ENCODE measurements around the gene GMDS. TPM values are rescaled to one million over a fixed set of nuclear protein-coding genes. Genes with fewer than 3 reads are reported as not detected.

Gene GMDS
- total RNA-seq, 1 experiment from 2014 or later: 31.1 TPM

GRCh38 chr6:2209226-2209809, 36.1 kb downstream of the GMDS start:
- Mint-ChIP-seq H3K27ac (ENCODE audit: unreplicated experiment) (no peak overlapping the region), H3K4me3 (ENCODE audit: unreplicated experiment) (no peak overlapping the region), H3K9me3 (ENCODE audit: unreplicated experiment) (no peaks in the 10 kb centered on the region), H3K36me3 (ENCODE audit: insufficient read depth, unreplicated experiment) (no peaks in the 10 kb centered on the region), H3K4me1 (ENCODE audit: low read depth, unreplicated experiment) (no peaks in the 10 kb centered on the region), H3K27me3 (ENCODE audit: insufficient read depth, unreplicated experiment) (no peaks in the 10 kb centered on the region)
- ChIA-PET CTCF (interaction anchor here (0.5 to 3.1 kb wide), 15 partner anchors 10 to 607 kb away, joined by 3 to 60 read pairs (median 4); no protein-coding TSS in a partner anchor), POLR2A (no interaction called here)
- no TSS peak for BruUV-seq (replicated peaks)
- TF ChIP-seq, protein P1, sequence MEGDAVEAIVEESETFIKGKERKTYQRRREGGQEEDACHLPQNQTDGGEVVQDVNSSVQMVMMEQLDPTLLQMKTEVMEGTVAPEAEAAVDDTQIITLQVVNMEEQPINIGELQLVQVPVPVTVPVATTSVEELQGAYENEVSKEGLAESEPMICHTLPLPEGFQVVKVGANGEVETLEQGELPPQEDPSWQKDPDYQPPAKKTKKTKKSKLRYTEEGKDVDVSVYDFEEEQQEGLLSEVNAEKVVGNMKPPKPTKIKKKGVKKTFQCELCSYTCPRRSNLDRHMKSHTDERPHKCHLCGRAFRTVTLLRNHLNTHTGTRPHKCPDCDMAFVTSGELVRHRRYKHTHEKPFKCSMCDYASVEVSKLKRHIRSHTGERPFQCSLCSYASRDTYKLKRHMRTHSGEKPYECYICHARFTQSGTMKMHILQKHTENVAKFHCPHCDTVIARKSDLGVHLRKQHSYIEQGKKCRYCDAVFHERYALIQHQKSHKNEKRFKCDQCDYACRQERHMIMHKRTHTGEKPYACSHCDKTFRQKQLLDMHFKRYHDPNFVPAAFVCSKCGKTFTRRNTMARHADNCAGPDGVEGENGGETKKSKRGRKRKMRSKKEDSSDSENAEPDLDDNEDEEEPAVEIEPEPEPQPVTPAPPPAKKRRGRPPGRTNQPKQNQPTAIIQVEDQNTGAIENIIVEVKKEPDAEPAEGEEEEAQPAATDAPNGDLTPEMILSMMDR (IDR thresholded peaks at IDR 0.05; ENCODE audit: insufficient read depth in 1 of 2, low read depth in 1 of 2, low read length in 1 of 2, severe bottlenecking in 1 of 2, unreplicated experiment in 1 of 2): peak; percentile 63 to 84
- H3K4me1 ChIP-seq: no peaks in the 10 kb centered on the region
- H3K4me3 ChIP-seq (ENCODE audit: low read depth, low read length): no peak overlapping the region
- DNase-seq: peak; percentile 73 to 82
- H3K9me3 ChIP-seq: no peaks in the 10 kb centered on the region
- H3K36me3 ChIP-seq (ENCODE audit: control insufficient read depth, insufficient read depth, low read length): no peaks in the 10 kb centered on the region
- intact Hi-C loops (cut with micrococcal nuclease; ENCODE audit: unreplicated experiment): loop anchor here (1.0 to 5.0 kb wide), 4 partner anchors 37 to 423 kb away; no protein-coding TSS in a partner anchor
- no peaks in the 10 kb centered on the region for H3K27me3 ChIP-seq (replicated peaks; ENCODE audit: control insufficient read depth, insufficient read depth, low read length)

DNA sequence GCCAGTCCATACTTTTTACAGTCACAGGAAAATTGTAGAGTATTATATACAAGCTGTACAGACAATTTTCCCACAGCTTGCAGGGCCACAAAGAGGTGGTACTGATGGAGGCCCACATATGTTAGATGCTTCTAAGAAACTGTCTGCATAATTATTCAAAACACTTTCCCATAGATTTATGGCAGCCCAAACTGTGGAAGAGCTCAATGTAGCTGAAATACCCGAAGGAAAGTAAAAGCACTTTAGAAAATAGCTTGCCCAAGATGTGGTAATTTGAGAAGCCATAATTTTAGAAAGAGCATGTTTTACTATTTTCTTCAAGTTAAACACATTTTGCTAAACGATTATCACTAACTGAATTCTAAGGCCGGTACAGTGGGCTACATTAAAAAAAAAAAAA, 36.9 kb downstream of the GMDS start:
- DNase-seq: no peak
- Histone ChIP-seq H3K9me3 (no peaks in the 10 kb centered on the region), H3K4me1 (no peaks in the 10 kb centered on the region), H3K27me3 (replicated peaks; ENCODE audit: control insufficient read depth, insufficient read depth, low read length) (no peaks in the 10 kb centered on the region), H3K4me3 (ENCODE audit: low read depth, low read length) (no peak overlapping the region), H3K36me3 (ENCODE audit: control insufficient read depth, insufficient read depth, low read length) (no peaks in the 10 kb centered on the region)
- Mint-ChIP-seq H3K27me3 (ENCODE audit: insufficient read depth, unreplicated experiment) (no peaks in the 10 kb centered on the region), H3K9me3 (ENCODE audit: unreplicated experiment) (no peaks in the 10 kb centered on the region), H3K4me1 (ENCODE audit: low read depth, unreplicated experiment) (no peaks in the 10 kb centered on the region), H3K4me3 (ENCODE audit: unreplicated experiment) (no peak overlapping the region), H3K27ac (ENCODE audit: unreplicated experiment) (no peak overlapping the region), H3K36me3 (ENCODE audit: insufficient read depth, unreplicated experiment) (no peaks in the 10 kb centered on the region)
- intact Hi-C loops (cut with micrococcal nuclease; ENCODE audit: unreplicated experiment): loop anchor here (2.0 to 5.0 kb wide), 2 partner anchors 38 to 424 kb away; no protein-coding TSS in a partner anchor
- TF ChIP-seq, protein P1 (IDR thresholded peaks at IDR 0.05; ENCODE audit: insufficient read depth in 1 of 2, low read depth in 1 of 2, low read length in 1 of 2, severe bottlenecking in 1 of 2, unreplicated experiment in 1 of 2): no peak
- CTCF ChIA-PET: interaction anchor here (0.7 to 3.1 kb wide), 4 partner anchors 17 to 520 kb away, joined by 4 to 60 read pairs (median 18); no protein-coding TSS in a partner anchor
- no TSS peak for BruUV-seq (replicated peaks)
- POLR2A ChIA-PET: interaction anchor here (1.0 kb wide), 1 partner anchor 40 kb away, joined by 3 read pairs; no protein-coding TSS in a partner anchor

GRCh38 chr6:2205396-2205795, 40.0 kb downstream of the GMDS start:
- intact Hi-C loops (cut with micrococcal nuclease; ENCODE audit: unreplicated experiment): loop anchor here (5.0 kb wide), 1 partner anchor 427 kb away; no protein-coding TSS in a partner anchor
- TF ChIP-seq, protein P1 (IDR thresholded peaks at IDR 0.05; ENCODE audit: insufficient read depth in 1 of 2, low read depth in 1 of 2, low read length in 1 of 2, severe bottlenecking in 1 of 2, unreplicated experiment in 1 of 2): no peak

More at GRCh38 chr6:2205396-2205795, 40.0 kb downstream of the GMDS start:
- no peaks in the 10 kb centered on the region for H3K27me3 Mint-ChIP-seq (ENCODE audit: insufficient read depth, unreplicated experiment)
- no peak for DNase-seq
- H3K9me3 Mint-ChIP-seq (ENCODE audit: unreplicated experiment): no peaks in the 10 kb centered on the region
- CTCF ChIA-PET: no interaction called here
- Histone ChIP-seq H3K4me1 (no peaks in the 10 kb centered on the region), H3K4me3 (ENCODE audit: low read depth, low read length) (no peak overlapping the region), H3K9me3 (no peaks in the 10 kb centered on the region), H3K36me3 (ENCODE audit: control insufficient read depth, insufficient read depth, low read length) (no peaks in the 10 kb centered on the region), H3K27me3 (replicated peaks; ENCODE audit: control insufficient read depth, insufficient read depth, low read length) (no peaks in the 10 kb centered on the region)
- H3K4me1 Mint-ChIP-seq (ENCODE audit: low read depth, unreplicated experiment): no peaks in the 10 kb centered on the region
- no peak overlapping the region for H3K27ac Mint-ChIP-seq (ENCODE audit: unreplicated experiment)
- BruUV-seq (replicated peaks): no TSS peak
- no peaks in the 10 kb centered on the region for H3K36me3 Mint-ChIP-seq (ENCODE audit: insufficient read depth, unreplicated experiment)
- POLR2A ChIA-PET: no interaction called here
- no peak overlapping the region for H3K4me3 Mint-ChIP-seq (ENCODE audit: unreplicated experiment)

Measured in Caco-2 (cell line).